NCI-H2081 treated with DMSO at 0.1 percent for 48 hours (cell line): Measurements from ENCODE around the gene DCXR.

Source experiments
- DNase-seq: peaks from one replicate; lab custom pipeline; 2025; lab: John Stamatoyannopoulos, UW

DCXR gene

GRCh38 chr17:81996757-81997441, 40.6 kb downstream of the DCXR start:
- DNase-seq = no peak

DNA sequence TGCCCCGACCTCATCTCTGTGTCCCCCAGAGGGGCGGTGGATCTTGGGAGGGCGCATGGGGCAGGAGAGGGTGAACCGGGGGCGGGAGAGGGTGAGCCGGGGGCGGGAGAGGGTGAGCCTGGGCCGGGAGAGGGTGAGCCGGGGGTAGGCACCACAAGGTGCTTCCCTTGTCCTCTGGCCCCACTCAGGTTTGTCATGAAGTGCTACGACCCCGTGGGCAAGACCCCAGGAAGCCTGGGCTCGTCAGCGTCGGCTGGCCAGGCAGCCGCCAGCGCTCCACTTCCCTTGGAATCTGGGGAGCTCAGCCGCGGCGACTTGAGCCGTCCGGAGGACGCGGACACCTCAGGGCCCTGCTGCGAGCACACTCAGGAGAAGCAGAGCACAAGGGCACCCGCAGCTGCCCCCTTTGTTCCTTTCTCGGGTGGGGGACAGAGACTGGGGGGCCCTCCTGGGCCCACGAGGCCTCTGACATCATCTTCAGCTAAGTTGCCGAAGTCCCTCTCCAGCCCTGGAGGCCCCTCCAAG, 41.2 kb downstream of the DCXR start:
- DNase-seq = no peak

GRCh38 chr17:81995463-81996231, 41.9 kb downstream of the DCXR start:
- no peak for DNase-seq

DNA sequence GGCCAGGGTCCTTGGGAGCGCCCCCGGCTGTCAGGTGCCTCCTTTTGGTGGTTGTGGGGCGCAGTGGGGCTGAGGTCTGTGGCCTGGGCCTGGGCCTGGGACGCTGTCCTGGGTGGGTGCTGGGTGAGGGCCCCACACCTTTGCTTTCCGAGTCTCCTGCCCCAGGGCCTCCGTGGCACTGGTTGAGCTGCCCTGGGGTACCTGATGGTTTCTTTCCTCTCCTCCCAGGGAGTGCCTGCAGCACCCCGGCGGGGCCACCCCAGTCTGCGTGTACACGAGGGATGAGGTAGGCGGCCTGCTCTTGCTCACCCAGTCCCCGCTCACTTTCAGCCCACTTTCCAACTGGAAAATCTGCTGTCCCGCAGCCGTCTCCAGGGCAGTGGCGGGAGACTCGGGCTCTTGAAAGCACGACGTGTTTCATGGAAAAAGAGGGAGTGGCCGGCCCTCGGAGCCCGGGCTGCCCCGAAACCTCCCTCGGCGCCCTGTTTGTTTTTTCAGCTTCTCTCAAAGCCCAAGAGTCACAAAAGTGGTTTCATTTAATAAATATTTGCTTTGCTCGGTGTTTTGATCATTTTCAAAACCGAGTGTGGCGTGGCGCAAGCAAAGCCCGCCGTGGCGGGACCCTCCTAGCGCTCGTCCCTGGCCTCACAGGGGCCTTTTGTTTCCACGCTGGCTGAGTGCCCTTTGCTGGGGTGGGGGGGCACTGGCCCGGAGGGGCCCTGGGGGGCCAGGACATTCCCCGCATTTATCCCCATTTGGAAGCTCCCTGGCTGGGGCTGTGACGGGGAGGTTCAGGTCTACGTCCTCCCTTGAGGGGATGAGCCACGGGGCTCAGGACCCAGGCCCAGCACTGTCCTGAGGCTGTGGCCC, 42.7 kb downstream of the DCXR start:
- DNase-seq = no peak

GRCh38 chr17:81993729-81994592, 43.5 kb downstream of the DCXR start:
- no peak for DNase-seq

- no peak for DNase-seq
These were observed 45.0 kb downstream of the DCXR start for GRCh38 chr17:81992306-81993102.

DNA sequence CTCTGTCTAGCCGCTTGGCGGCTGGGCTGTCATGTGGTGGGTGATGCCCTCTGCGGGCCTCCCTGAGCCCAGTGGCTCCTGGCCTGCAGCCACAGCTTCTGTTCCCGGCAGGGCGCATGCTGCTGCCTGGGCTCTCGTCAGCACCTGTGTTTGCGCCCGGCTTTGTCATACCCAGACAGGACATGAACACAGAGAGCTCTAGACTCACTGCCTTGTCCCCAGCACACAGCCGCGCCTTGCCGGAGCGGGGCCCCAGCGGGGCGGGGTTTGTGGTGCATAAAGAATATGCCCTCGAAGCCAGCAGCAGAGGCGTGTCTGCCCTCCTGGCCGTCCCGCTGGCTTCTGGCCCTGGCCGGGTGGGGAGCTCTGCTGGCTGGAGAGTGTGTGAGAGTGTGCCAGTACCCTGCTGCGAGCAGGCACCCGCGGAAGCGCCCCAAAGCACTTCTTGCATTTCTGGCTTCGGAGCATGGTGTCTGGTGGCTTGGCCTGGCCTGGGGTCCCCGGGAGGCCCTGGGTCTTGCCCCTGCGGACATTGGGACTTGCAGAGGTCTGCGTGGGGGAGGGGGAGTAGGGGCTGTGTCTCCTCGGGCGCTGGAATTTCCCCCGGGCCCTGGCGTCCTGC, 45.7 kb downstream of the DCXR start:
- DNase-seq = peak; percentile 73

DNA sequence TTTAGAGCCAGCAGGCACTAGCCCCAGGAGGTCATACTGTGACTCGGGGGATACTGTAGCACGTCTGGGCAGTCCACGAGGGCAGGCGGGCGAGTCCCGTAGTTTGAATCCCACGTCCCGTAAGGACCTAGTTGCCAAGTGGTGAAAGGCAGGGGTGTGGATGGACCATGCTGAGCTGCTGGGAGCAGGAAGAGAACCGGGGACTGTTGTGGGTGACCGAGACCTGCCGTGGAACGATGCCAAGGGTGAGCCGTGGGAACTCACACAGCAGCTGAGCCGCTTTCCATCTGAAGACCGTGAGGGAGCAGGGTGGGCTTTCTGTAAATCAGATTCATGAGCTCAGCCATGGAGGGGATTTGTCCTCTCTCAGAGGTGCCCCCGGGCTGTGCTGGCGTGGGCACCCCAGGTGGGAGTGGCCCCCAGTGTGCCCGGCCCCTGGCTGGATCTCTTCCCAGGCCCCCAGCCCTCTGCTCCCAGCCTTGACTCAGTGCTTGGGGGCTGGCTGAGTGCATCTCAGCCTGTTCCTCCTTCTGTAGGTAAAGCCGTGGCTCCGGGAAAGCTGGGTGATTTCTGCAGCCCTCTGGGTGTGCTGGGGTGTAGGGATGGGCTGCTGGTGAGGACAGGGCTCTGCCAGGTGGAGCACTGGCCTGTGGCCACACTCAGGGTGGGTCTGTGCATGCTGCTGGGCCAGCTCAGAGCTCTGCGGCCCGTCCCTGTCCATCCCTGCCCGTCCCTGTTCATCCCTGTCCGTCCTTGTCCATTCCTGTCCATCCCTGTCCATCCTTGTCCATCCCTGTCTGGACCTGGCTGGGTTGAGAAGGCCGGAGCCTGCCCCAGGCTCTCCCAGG, 46.4 kb downstream of the DCXR start:
- no peak for DNase-seq

DNA sequence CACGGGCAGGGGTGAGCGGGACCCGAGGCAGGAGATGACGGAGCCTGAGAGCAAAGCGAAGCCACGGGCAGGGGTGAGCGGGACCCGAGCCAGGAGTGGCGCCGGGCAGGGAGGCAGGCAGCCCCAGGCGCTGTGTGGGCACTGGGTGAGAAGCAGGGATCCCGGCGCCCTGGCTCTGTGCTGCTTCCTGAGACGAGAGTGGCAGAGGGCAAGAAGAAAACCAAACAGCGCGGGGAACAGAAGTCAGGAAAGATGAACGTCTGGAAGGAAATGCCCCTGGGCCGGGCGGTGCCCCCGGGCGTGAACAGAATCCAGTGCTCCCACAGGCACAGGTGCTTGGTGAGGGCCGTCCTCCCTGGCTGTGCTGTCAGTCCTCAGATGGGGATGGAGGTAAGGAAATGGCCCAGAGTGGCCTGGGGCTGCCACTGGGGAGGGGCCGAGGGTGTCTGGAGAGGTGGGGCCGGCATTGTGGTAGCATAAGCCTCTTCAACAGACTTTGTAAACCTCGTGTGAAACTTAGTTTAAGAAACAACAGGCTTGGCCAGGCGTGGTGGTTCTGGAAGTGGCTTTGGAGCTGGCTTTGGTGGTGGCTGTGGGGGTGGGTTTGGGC, 50.2 kb downstream of the DCXR start:
- no peak for DNase-seq

DNA sequence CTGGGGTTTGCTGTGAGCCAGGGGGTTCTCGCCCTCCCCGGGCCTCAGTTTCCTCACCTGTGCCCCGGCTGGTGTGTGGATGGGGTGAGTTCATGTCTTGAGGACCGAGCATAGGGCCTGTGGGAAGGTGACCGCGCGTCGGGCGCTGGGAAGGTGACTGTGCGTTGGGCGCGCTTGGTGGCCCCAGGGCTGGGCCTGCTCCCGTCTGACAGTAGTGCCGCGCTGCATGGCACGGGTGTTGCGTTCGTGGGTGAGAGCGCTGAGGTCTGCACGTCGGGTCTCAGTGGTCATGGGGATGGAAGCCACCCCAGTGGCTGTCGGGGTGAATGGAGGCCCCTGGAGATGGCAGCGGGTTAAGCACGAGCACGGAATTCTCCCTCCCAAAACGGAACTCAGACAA, 50.9 kb downstream of the DCXR start:
- no peak for DNase-seq
